Cardiac fibroblast (primary cell): ENCODE measurements around the gene SPAM1.

Experiments used
- DNase-seq, 2 donors: peaks; one replicate each; pipeline versions ENCODE4 v3.0.0 to v3.0.0-alpha.2; 2010; ENCODE audit warnings: low read depth in 2 of 2
- H3K4me3 ChIP-seq, 2 donors: replicated peaks in 1 of 2; 1 replicate in 1 of 2; 2 replicates in 1 of 2; pipeline ENCODE4 v1.5.1; 2011; ENCODE audit warnings: low read depth in 2 of 2, low read length in 2 of 2, mild to moderate bottlenecking in 2 of 2, moderate library complexity in 1 of 2
- TF ChIP-seq, protein P1 (sequence below): IDR thresholded peaks from one replicate; pipeline ENCODE4 v1.5.1; 2011; ENCODE audit warnings: low read depth, mild to moderate bottlenecking, low read length, inconsistent platforms

The SPAM1 gene

DNA sequence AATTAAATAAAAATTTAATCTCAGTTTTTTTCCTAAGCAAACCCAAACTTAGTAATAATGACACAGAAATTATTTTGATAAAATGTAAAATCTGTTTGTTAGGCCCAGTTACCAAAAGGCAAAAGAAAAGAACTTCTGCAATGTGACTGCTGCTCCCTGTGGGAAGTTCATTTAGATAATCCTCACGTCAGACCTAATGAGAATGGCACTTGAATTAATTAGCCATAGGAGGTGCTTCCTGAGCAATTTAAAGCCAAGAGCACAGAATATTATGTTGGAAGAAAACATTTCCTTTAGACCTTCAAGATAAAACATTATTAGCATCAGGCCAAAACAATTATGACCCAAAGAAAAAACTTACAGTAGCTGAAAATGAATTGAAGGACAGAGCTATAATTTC is 19.4 kb downstream of the SPAM1 start:
- TF ChIP-seq, protein P1, sequence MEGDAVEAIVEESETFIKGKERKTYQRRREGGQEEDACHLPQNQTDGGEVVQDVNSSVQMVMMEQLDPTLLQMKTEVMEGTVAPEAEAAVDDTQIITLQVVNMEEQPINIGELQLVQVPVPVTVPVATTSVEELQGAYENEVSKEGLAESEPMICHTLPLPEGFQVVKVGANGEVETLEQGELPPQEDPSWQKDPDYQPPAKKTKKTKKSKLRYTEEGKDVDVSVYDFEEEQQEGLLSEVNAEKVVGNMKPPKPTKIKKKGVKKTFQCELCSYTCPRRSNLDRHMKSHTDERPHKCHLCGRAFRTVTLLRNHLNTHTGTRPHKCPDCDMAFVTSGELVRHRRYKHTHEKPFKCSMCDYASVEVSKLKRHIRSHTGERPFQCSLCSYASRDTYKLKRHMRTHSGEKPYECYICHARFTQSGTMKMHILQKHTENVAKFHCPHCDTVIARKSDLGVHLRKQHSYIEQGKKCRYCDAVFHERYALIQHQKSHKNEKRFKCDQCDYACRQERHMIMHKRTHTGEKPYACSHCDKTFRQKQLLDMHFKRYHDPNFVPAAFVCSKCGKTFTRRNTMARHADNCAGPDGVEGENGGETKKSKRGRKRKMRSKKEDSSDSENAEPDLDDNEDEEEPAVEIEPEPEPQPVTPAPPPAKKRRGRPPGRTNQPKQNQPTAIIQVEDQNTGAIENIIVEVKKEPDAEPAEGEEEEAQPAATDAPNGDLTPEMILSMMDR = no peak

GRCh38 chr7:123945938-123946337 is 20.9 kb downstream of the SPAM1 start:
- TF ChIP-seq, protein P1 = no peak
- DNase-seq = no peak
- H3K4me3 ChIP-seq = no peak overlapping the region

More for the DNA sequence above, 19.4 kb downstream of the SPAM1 start:
- H3K4me3 ChIP-seq = no peak overlapping the region
- DNase-seq = no peak

- TF ChIP-seq, protein P1 = no peak
- DNase-seq = no peak
- H3K4me3 ChIP-seq = no peak overlapping the region
Measured at GRCh38 chr7:123948136-123948535, 23.1 kb downstream of the SPAM1 start.

GRCh38 chr7:123958186-123958703 is 33.2 kb downstream of the SPAM1 start:
- no peak overlapping the region for H3K4me3 ChIP-seq
- TF ChIP-seq, protein P1 = no peak
- DNase-seq = peak; percentile 6 to 14

DNA sequence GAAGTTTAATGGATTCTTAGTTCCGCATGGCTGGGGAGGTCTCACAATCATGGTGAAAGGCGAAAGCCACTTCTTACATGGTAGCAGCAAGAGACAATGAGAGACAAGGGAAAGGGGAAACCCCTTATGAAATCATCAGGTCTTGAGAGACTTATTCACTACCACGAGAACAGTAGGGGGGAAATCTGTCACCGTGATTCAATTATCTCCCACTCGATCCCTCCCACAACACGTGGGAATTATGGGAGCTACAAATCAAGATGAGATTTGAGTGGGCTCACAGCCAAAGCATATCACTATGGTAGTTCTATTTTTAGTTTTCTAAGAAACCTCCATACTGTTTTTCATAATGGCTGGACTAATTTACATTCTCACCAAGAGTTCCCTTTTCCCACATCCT is 36.7 kb downstream of the SPAM1 start:
- peak; percentile 5 for DNase-seq
- no peak overlapping the region for H3K4me3 ChIP-seq
- TF ChIP-seq, protein P1 = no peak

- TF ChIP-seq, protein P1 = no peak
- peak in 1 of 2 donors; percentile 80 for DNase-seq
- H3K4me3 ChIP-seq = no peak overlapping the region
Measured at GRCh38 chr7:123966936-123967335, 41.9 kb downstream of the SPAM1 start.

GRCh38 chr7:123972045-123972444 is 47.0 kb downstream of the SPAM1 start:
- no peak overlapping the region for H3K4me3 ChIP-seq
- DNase-seq = no peak
- TF ChIP-seq, protein P1 = no peak
